ENCODE results near the gene SYCP1. TPM values are rescaled to one million over a fixed set of nuclear protein-coding genes. Genes with fewer than 3 reads are reported as not detected.

The SYCP1 gene, protein sequence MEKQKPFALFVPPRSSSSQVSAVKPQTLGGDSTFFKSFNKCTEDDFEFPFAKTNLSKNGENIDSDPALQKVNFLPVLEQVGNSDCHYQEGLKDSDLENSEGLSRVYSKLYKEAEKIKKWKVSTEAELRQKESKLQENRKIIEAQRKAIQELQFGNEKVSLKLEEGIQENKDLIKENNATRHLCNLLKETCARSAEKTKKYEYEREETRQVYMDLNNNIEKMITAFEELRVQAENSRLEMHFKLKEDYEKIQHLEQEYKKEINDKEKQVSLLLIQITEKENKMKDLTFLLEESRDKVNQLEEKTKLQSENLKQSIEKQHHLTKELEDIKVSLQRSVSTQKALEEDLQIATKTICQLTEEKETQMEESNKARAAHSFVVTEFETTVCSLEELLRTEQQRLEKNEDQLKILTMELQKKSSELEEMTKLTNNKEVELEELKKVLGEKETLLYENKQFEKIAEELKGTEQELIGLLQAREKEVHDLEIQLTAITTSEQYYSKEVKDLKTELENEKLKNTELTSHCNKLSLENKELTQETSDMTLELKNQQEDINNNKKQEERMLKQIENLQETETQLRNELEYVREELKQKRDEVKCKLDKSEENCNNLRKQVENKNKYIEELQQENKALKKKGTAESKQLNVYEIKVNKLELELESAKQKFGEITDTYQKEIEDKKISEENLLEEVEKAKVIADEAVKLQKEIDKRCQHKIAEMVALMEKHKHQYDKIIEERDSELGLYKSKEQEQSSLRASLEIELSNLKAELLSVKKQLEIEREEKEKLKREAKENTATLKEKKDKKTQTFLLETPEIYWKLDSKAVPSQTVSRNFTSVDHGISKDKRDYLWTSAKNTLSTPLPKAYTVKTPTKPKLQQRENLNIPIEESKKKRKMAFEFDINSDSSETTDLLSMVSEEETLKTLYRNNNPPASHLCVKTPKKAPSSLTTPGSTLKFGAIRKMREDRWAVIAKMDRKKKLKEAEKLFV
- total RNA-seq: not detected in 2 replicates

GRCh38 chr1:114854693-114855320 is at the start of gene SYCP1:
SYCP1 (plus strand) TSS chr1:114854863; CDS start chr1:114855465, 602 bp downstream.

DNA sequence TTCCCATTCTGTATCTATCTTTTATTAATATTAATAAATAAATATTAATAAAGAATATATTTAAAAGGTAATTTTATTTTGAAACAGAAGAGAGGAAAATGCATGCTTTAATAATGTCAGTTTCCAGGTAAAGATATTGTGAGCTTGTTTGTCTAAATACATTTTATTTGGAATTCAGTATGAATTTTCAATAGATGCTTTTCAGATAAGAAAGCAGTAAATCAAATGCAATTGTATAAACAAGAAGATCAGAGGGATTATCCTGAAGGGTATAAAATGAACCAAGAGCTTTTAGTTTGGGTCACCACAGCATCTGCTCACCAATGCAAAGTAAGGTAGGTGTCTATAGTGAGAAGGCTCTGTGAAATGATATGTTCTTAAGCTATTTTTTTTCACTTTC is 174.9 kb downstream of the SYCP1 start, which contains the start of gene TSHB:
TSHB (plus strand) TSS at position 301 of the 400 bp plus-strand sequence. CDS start 3,537 bp downstream, outside the sequence.

Other genes starting within 250 kb of the SYCP1 start
- gene DENND2C, start 184.8 kb upstream of the SYCP1 start, total RNA-seq: 26.8 and 40.0 TPM in 2 replicates
- not detected in 2 replicates for gene AMPD1, start 159.3 kb upstream of the SYCP1 start, total RNA-seq
- 64.6 and 77.9 TPM in 2 replicates for gene NRAS, start 138.1 kb upstream of the SYCP1 start, total RNA-seq
- gene CSDE1, start 96.9 kb upstream of the SYCP1 start, total RNA-seq: 979 and 1,088 TPM in 2 replicates
- 87.8 and 120 TPM in 2 replicates for gene SIKE1, start 74.2 kb upstream of the SYCP1 start, total RNA-seq
- gene TSHB, start 175.0 kb downstream of the SYCP1 start, total RNA-seq: not detected in 2 replicates
- gene TSPAN2, start 234.6 kb downstream of the SYCP1 start, total RNA-seq: 2.6 TPM in 1 of 2 replicates, not detected in the other